Activated CD4-positive, alpha-beta T cell treated with anti-CD3 and anti-CD28 coated beads, Interleukin-2, amount 50 U/mL, for 48 hours (primary cell): ENCODE results near the gene PC.

Experiments
- DNase-seq, 2 experiments: peaks; one replicate each; pipeline ENCODE4 v3.0.0-alpha.2; 2020

The PC gene

DNA sequence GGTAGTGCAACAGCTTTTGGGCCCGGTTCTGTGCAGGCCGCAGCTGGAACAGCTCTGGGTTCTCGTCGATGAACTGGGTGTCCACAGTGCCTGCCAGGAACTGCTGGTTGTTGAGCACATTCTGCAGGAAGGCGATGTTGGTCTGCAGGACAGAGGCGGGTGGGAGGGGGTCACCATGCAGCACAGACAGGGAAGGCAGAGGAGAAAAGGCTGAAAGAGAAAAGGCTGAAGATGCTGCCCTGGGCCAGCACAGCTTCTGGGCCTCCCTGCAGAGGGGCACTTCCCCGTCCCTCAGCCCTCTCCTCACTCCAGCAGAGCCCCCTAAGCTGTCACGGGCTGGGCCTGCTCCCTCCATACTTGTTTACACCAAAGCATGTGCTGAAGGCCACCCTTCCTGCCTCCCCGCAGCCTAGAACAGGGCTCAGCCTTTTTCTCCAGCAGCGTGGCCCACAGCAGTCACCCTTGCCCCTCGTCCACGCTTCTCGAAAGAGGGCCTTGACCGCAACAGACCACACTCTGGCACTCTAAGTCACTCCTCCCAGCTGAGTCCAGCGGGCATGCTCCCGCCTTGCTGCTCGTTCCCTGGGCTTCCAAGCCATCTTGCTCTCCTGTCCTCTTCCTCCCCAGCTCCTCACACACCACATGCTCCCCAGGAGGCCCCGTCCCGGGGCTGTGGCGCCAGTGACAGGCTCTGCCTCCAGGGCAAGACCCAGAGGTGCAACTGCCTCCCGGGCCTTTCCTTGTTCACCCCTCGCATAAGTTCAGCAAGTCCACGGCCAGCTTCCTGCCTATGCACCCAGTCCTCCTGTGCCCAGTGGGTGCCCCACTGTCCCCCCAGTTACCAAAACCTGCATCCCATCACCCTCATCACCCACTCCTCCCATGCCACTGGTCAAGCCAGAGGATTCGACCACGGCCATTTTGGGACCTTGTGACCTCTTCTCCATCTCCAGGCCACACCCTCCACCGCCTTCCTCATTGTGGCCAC, 104.6 kb downstream of the PC start:
- DNase-seq, result no peak

DNA sequence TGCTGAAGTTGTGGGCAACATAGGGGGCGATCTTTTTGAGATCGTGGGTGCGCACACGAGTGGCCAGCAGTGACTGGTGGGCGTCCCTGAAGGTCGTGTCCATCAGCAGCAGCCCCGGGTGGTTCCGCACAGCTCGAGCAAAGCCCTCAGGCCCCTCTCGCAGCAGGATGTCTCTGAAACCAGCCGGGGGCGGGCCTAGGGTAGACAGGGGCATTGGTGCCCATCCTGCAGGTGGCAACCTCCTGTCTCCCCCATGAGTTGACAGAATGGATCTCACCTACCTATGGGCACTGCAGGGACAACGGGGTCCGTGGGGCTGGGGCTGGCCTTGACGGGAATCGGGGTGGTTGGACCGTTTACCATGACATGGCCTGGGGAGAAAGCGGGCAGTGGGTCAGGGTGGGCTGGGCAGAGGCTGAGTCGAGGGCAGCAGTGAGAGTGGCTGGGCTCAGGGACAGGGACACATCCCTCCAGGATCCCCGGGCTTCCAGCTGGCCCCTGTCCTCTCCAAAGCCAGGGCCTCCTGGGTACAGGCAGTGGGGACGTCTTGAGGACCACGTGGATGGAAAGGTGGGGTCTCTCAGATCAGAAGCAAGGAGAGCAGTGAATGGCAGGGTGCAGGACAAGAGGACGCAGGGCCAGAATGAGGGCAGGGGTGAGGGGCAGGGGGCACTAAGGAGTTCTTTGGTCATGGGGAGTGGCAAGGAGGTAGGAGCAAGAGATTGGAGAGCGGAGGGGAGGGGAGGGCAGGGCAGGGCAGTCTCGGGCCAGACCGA, 105.5 kb downstream of the PC start:
- no peak for DNase-seq

DNA sequence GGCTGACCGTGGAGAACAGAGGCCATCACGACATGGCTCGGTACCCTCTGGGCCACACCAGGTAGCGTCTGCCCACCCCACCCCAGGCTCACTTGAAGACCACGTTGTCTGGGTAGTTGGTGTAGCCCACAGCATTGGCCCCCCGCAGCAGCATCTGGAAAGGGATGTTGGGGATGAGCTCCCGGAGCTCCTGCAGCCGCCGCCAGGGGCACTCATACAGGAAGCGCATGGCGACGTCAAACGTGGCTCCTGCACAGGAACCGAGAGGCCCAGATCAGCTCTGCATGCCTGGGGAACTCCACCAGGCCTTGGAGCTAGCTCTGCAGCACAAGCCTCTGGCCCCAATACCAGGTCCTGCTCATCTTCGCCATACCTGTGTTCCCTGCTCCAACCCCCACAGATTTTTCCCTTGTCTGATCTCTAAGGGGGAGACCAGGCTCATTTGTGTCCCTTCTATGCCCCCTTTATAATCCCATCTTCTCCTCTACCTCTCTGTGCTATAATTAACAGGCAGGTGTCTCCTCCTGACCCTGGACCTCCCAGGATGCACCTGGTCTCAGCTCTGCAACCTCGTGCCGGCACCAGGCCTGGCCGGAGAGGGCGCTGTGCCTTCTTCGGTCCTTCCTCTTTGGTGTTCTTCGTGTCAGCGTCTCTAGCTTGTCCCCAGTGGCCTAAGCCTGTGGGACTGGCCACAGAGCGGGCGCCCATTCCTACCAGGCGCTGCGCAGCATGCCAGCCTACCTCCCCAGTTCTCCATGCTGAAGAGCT, 106.3 kb downstream of the PC start:
- peak; percentile 37 to 52 for DNase-seq

DNA sequence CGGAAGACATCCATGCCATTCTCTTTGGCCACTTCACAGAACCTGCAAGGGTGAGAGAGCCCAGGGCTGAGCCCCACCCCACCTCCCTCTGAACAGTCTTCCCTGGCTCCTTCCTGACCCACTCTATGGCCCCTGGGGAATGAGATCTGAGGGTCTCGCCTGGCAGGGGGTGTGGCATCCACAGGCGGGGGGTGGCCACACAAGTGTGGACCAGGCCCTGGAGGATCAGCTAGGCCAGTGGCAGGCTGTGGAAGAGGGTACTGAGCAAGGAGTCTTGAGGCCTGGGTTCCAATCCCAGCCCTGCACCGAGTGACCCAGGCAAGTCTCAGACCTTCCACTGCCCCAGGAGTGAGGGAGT, 107.0 kb downstream of the PC start:
- DNase-seq, result no peak

DNA sequence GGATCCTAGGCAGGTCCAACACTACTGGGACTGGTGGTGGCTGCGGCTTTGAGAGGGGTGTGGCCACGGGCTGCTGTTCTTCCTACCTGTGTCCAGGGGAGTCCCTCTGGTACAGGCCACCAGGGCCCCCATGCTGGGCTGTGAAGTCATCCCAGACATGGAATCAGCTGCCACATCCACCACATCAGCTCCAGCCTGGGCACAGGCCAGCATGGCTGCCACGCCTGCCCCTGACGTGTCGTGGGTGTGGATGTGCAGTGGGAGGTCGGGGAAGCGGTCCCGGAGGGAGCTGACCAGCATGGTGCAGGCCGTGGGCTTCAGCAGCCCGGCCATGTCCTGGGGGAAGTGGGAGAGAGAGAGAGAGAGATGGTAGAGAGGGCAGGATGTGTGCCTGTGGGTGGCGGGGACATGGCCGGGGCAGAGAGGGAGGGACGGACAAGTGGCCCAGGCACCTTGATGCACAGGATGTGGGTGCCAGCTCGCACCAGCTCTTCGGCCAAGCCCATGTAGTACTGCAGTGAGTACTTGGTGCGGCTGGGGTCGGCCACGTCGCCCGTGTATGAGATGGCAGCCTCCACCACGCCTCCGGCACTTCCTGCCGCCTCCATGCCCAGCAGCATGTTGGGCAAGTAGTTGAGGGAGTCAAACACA, 107.5 kb downstream of the PC start:
- no peak for DNase-seq

DNA sequence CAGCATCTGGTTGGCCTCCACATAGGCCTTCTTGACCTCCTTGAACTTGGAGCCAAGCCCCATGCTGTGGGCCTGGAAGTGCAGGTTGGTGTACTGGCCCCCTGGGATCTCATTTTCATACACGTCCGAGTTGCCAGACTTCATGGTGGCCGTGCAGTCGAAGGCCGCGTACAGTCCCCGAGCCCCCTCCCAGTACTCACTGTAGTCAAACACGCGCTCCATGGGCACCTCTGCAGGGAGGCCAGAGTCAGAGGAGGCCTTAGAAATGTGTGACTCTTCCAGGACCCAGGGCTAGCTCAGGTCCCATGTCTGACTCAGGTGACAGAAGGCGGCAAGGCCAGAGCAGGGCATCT, 108.0 kb downstream of the PC start:
- no peak for DNase-seq

DNA sequence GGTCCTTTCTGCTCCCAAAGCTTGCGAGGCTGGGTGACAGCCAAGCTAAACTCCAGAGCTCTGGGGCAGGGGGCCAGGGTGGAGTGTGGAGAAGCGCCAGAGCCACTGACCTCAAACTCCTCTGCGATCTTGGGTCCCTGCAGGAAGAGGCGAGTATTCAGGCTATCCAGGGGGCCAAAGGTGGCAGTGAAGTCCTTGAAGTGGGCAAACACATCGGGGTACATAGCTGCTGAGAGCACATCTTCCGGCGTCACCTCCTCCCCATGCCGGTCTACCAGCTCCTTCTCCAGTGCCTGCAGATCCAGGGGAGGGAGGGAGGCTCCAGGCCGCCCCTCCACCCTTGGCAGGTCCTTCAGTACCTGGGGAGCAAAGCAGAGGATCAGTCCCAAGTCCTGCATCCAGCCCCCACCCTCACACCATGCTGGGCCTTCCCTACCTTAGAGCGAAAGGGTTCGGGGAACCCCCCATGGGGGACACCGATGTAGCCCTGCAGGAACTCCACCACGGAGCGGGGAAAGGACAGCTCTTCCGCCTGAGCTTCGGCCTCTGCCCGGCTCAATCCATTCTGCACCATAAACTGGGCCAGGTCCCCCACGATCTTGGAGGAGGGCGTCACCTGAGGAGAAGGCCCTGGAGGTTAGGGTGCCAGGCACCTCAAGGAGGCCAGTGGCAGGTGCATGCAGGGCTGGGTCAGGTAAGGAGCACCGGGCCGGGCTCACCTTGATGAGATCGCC, 108.5 kb downstream of the PC start:
- DNase-seq, result peak in 1 of 2 experiments; percentile 1

DNA sequence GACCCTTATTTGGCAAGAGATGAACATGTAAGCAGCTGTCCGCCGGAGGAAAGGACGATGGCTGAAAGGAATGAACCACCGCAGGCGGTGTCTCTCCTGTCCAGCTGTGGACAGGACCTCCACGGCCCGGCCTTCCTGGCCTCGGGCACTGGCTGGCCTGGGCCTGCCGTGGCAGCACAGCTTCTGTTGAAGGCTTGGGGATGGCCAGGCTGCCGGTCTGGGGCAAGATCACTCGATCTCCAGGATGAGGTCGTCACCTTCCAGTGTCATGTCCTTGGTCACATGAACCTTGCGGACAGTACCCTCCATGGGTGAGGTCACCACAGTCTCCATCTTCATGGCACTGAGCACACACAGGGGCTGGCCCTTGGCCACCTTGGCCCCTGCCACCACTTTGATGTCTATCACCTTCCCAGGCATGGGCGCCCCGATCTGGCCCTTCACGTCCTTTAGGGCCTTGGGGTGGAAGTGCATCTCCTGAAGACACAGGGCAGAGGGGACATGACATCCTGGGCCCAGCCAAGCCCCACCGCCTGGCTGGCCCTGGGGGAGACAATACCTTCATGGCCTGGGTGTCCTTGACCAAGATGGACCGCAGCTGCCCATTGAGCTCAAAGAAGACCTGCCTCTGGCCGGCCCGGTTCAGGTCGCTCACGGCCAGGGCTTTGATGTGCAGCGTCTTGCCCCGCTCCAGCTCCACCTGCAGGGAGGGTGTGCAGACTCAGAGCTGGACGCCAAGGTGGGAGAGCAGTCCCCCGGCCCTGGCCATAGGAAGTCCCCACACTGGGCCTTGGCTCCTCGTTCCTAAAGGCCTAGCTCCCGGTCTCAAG, 109.3 kb downstream of the PC start:
- peak in 1 of 2 experiments; percentile 2 for DNase-seq

DNA sequence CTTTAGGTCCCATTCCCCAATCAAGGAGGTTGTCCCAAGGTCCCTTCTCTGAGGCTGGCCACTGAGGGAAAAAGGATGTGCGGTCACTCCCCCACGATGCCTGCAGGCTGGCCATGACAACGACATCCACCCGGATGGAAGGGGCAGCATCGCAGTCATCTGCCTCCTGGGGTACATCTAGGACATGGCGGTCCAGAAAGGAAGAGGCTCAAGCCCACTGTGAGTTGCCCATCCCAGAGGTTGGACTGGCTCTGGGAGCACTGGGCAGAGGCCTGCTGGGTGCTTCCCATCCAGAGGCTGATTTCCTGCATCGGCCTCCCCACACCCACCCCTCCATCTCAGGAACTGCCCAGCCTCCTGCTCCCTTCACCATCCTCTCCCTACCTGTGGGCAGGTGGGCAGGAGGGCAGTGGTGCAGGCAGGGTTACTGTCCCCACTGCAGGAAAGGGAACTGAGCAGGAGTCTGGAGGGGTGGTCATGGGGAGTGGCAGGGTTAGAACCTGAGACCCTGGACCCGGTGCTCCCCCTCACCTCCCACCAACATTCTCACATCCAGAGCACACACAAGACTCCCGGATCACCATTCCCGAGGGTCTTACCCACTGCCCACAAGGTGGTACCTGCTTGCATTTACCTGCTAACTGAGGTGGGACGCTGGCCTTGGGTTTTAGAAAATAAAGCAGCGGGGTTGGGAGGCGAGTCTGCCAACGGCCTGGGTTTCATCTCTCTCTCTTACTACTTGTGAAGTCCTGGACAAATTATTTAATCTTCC, 110.5 kb downstream of the PC start:
- DNase-seq, result no peak

DNA sequence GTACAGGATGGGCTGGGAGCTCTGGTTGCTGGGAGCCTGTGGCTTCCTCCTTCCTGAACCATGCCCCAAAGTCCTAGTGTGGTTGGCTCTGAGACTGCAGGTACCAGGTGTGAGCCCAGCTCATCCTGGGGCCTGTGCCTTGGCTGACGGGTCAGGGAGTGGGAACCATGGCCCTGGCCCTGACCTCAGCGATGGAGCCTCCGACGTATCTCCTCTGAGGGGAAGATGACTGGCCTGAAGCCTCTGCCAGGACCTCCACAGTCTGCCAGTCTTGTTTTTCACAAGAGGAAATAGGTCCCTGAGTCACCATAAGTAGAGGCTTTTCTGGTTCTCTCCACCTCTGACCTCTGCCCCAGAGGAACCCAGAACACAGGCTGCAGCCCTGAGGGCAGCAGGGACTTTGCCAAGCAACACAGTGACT, 111.5 kb downstream of the PC start:
- no peak for DNase-seq

DNA sequence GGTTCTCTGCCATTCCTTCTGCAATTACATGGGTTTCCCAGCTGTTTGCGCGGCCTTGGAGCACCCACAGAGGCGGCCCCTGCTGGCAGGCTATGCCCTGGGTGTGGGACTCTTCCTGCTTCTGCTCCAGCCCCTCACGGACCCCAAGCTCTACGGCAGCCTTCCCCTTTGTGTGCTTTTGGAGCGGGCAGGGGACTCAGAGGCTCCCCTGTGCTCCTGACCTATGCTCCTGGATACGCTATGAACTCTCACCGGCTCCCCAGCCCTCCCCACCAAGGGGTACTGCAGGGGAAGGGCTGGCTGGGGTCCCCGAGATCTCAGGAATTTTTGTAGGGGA, 112.3 kb downstream of the PC start:
- no peak for DNase-seq

DNA sequence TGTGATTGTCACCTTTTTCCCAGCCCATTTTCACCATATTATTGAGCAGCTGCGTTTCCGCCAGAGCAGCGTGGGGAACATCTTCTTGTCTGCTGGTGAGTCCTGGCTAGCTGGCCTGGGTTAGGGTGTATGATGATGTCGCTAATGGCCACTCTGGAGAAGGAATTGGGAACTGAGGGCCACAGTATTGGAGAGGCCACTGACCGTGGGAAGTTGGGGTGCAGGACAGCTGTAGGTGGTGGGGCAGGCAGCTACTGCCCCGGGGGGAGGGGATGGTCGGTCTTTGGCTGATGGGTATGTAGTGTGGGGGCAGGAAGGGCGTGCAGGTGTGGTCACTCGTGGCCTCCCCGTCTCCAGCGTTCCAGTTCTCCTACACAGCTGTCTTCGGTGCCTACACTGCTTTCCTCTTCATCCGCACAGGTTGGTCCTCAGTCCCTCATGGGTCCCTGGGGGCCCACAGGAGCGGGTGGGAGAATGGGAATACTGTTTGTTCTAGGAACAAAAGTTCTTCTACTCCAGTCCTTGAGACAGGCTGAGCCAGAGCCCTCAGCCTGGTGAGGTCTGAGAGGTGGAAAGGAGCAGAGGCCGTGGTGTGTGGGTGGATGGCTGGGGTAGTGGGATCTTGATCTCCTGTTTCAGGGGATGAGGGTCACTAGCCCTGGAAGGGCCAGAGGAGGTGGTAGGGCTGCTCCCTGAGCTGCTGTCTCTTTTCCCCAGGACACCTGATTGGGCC, 112.9 kb downstream of the PC start:
- DNase-seq, result no peak

DNA sequence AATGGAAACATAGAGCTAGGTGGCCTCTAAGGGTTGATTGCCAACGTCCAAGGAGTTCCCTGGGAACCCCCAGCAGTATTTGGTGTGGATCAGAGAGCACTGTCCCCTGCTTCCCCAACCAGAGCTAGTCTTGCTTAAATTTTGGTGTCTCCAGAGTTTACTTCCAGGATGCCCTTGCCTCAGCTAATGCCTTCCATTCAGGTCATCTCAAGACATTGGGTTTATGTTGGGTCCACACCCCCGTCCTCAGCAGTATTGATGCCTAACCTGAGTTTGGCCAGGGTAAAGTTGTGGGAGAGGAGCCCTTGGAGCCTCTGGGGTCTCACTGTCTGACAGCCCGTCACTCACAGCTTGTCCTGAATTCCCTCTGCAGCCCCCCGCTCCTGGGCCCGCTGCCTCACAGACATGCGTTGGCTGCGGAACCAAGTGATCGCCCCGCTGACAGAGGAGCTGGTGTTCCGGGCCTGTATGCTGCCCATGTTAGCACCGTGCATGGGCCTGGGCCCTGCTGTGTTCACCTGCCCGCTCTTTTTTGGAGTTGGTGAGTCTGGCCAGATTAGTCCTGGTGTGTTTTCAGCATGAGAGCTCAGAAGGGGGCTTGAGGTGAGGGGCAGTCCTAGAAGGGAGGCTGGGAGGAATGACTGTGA, 113.6 kb downstream of the PC start:
- no peak for DNase-seq

DNA sequence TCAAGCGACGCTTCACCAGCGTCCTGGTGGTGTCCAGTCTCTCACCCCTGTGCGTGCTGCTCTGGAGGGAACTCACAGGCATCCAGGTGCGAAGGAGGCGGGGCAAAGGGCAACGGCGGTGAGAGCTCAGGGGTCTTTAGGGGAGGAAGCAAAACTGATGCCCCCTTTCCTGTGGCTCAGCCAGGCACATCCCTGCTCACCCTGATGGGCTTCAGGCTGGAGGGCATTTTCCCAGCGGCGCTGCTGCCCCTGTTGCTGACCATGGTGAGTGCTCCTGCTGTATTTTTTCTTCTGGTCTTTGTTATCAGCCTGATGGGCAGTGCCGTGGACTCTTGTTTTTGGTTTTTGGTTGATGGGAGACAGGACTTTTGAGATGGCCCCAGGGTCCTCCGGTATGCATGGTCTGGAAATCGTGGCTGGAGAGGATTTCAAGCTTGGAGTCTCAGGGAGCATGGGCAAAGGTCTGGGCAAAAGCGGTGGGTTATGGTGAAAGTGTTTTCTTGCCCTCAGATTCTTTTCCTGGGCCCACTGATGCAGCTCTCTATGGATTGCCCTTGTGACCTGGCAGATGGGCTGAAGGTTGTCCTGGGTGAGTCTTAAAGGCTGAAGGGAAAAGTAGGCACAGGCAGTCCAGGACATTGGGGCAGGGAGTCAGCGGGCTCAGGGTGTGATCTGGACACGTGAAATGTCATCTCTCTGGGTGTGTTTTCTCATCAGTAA, 114.2 kb downstream of the PC start:
- DNase-seq, result no peak

DNA sequence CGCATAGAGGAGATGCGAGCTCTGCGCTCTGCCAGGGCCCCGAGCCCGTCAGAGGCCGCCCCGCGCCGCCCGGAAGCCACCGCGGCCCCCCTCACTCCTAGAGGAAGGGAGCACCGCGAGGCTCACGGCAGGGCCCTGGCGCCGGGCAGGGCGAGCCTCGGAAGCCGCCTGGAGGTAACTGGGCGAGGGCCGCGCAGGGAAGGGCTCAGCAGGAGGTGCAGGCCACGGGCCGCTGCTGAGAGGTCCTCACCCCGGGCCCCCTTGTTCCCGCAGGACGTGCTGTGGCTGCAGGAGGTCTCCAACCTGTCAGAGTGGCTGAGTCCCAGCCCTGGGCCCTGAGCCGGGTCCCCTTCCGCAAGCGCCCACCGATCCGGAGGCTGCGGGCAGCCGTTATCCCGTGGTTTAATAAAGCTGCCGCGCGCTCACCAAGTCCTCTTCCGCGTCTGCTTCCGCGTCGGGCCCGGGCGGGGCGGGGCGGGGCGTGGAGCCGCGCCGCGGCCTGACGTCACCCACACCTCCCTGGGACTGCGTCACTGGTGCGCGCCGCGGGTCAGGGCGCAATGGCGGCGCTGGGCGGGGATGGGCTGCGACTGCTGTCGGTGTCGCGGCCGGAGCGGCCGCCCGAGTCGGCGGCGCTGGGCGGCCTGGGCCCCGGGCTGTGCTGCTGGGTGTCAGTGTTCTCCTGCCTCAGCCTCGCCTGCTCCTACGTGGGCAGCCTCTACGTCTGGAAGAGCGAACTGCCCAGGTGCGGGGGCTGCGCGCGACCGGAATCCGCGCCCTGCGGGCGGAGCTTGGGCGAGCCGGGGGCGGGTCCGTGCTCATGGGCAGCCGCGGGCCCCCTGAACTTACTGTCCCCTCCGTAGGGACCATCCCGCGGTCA, 115.0 kb downstream of the PC start, which contains the start of gene RCE1:
Gene RCE1 (plus strand): TSS at position 546 of the 880 bp plus-strand sequence. CDS start 15 bp downstream, at position 561.
- DNase-seq, result peak; percentile 89 to 91

DNA sequence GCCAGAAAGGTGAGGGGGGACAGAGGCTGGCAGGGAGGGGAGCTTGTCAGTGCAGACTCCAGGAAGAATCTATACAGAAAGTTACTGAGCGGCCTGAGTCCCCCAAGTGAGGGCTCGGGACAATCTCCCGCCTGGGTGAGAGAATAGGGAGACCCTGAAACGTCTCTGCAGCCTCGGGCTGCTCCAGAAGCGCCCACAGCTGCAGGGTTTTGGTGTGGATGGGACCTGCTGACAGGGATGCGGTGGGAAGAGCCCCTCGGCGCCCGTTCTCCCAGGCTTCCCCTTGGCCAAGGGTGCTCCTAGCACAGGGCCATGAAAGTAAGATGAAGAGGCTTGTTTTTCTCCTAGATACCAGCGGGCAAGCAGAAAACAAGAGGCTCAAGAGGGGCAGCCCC, 115.7 kb downstream of the PC start:
- no peak for DNase-seq

DNA sequence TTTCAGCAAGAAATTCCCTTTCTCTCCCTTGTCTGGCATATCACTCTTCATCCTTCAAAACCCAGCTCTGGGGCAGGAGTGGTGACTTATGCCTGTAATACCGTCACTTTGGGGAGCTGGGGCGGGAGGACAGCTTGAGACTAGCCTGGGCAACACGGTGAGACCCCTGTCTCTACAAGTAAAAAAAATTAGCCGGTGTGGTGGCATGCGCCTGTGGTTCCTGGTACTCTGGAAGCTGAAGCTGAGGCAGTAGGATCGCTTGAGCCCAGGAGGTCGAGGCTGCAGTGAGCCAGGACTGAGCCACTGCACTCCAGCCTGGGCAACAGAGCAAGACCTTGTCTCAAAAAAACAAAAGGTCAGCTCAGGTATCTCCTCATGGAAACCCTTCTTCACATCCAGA, 116.3 kb downstream of the PC start:
- no peak for DNase-seq
